BE2C (cell line): ENCODE results near the gene IGF2R.

Experiments
- DNase-seq: peaks from one replicate; pipeline ENCODE4 v3.0.0-alpha.2; 2020
- H3K27me3 ChIP-seq: fragments of 250-450 bp; sonication (Bioruptor Pico); 2 replicates; pipeline ENCODE4 v1.5.1; 2020; ENCODE audit warnings: mild to moderate bottlenecking
- H3K36me3 ChIP-seq: fragments of 250-450 bp; sonication (Bioruptor Pico); 2 replicates; pipeline ENCODE4 v1.5.1; 2020; ENCODE audit warnings: mild to moderate bottlenecking
- H3K4me1 ChIP-seq: fragments of 250-450 bp; sonication (Bioruptor Pico); 2 replicates; pipeline ENCODE4 v1.5.1; 2020
- H3K4me3 ChIP-seq: 2 replicates; pipeline ENCODE4 v1.5.1; 2011; ENCODE audit warnings: low read depth, low read length
- H3K9me3 ChIP-seq: fragments of 250-450 bp; sonication (Bioruptor Pico); 2 replicates; pipeline ENCODE4 v1.5.1; 2020
- CTCF ChIP-seq: IDR thresholded peaks from 2 replicates; pipeline ENCODE4 v1.5.1; 2012; ENCODE audit warnings: mild to moderate bottlenecking, low read depth, low read length

The IGF2R gene

GRCh38 chr6:160085226-160085625 is 116.3 kb downstream of the IGF2R start:
- H3K36me3 ChIP-seq: peaks cover 53% of the 10 kb centered on the region
- H3K4me3 ChIP-seq: no peak overlapping the region
- H3K27me3 ChIP-seq: no peaks in the 10 kb centered on the region
- no peaks in the 10 kb centered on the region for H3K4me1 ChIP-seq
- no peaks in the 10 kb centered on the region for H3K9me3 ChIP-seq
- TF ChIP-seq CTCF: no peak
- DNase-seq: no peak

GRCh38 chr6:160085713-160086505 is 117.0 kb downstream of the IGF2R start:
- no peak for TF ChIP-seq CTCF
- H3K4me1 ChIP-seq: no peaks in the 10 kb centered on the region
- H3K27me3 ChIP-seq: no peaks in the 10 kb centered on the region
- no peak overlapping the region for H3K4me3 ChIP-seq
- no peak for DNase-seq
- H3K36me3 ChIP-seq: peaks cover 51% of the 10 kb centered on the region
- no peaks in the 10 kb centered on the region for H3K9me3 ChIP-seq

- no peak for TF ChIP-seq CTCF
- H3K27me3 ChIP-seq: no peaks in the 10 kb centered on the region
- peaks cover 45% of the 10 kb centered on the region for H3K36me3 ChIP-seq
- no peak for DNase-seq
- no peaks in the 10 kb centered on the region for H3K4me1 ChIP-seq
- H3K9me3 ChIP-seq: no peaks in the 10 kb centered on the region
- H3K4me3 ChIP-seq: no peak overlapping the region
Measured at GRCh38 chr6:160086754-160087153, 117.9 kb downstream of the IGF2R start.

- Histone ChIP-seq H3K4me1 (no peaks in the 10 kb centered on the region), H3K27me3 (no peaks in the 10 kb centered on the region), H3K4me3 (no peak overlapping the region), H3K36me3 (peaks cover 46% of the 10 kb centered on the region), H3K9me3 (no peaks in the 10 kb centered on the region)
- TF ChIP-seq CTCF: peak; percentile 79
- peak; percentile 65 for DNase-seq
Measured at GRCh38 chr6:160088069-160088783, 119.3 kb downstream of the IGF2R start.

- Histone ChIP-seq H3K27me3 (no peaks in the 10 kb centered on the region), H3K4me1 (no peaks in the 10 kb centered on the region), H3K4me3 (no peak overlapping the region), H3K36me3 (peaks cover 50% of the 10 kb centered on the region), H3K9me3 (no peaks in the 10 kb centered on the region)
- no peak for TF ChIP-seq CTCF
- no peak for DNase-seq
Measured at GRCh38 chr6:160088784-160089533, 120.1 kb downstream of the IGF2R start.
